ENCODE results near the gene PHLPP1.

The PHLPP1 gene

DNA sequence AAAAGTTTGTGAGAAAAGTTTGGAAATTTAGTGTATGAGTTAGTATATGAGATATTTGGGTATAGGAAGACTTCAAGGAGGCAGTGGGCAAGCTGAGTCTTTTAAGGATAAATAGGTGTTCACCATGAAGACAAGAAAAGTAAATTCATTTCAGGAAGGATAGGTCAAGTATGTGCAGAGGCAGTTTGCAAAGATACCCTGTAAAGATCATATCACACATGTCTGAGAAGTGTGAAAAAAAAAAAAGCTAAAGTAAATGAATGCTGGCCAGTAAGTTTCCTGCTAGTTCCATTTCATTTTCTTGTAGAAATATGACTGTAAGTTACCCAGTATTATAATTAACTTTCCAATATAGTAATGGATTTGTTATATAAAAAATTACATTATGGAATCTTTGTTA is 131.0 kb downstream of the PHLPP1 start:
- no peak overlapping the region for H3K14ac ChIP-seq (ENCODE audit: low read length)
- H3K27me3 ChIP-seq (ENCODE audit: control insufficient read depth in 3 of 3, insufficient read depth in 3 of 3, low read depth in 1 of 3, low read length in 3 of 3) = no peaks in the 10 kb centered on the region
- no peak for DNase-seq (ENCODE audit: low spot score)
- no peak overlapping the region for H4K8ac ChIP-seq (ENCODE audit: low read depth, low read length)
- no peaks in the 10 kb centered on the region for H3K36me3 ChIP-seq (replicated peaks in 1 of 2; ENCODE audit: control insufficient read depth in 2 of 2, insufficient read depth in 2 of 2, low read length in 2 of 2)
- no peak overlapping the region for H3K9ac ChIP-seq (ENCODE audit: low read depth, low read length, poor library complexity)
- H3K4me3 ChIP-seq (ENCODE audit: low read length in 2 of 2) = no peak overlapping the region
- peaks cover 0 to 3% of the 10 kb centered on the region in 2 donors for H3K9me3 ChIP-seq (replicated peaks in 1 of 2; ENCODE audit: control insufficient read depth in 2 of 2, insufficient read depth in 1 of 2, low read depth in 1 of 2, low read length in 2 of 2)
- H3K27ac ChIP-seq (replicated peaks; ENCODE audit: low read length) = no peak overlapping the region
- H3K18ac ChIP-seq (ENCODE audit: low read length) = no peak overlapping the region
- no peak overlapping the region for H2BK120ac ChIP-seq (ENCODE audit: low read depth, low read length)
- H4K91ac ChIP-seq (ENCODE audit: low read depth, low read length, poor library complexity) = no peak overlapping the region
- H2AK5ac ChIP-seq (ENCODE audit: low read depth, low read length) = no peak overlapping the region
- H2BK15ac ChIP-seq (ENCODE audit: low read length) = no peak overlapping the region
- peaks cover 3% of the 10 kb centered on the region for H3K79me1 ChIP-seq (ENCODE audit: low read depth, low read length)
- H3K4me2 ChIP-seq (ENCODE audit: insufficient read depth, low read length, poor library complexity, severe bottlenecking) = no peak overlapping the region
- no peak overlapping the region for H3K23ac ChIP-seq (ENCODE audit: low read depth, low read length, poor library complexity)
- no peak overlapping the region for H2BK12ac ChIP-seq (ENCODE audit: low read length)
- H2BK5ac ChIP-seq (ENCODE audit: low read length) = no peak overlapping the region
- no peaks in the 10 kb centered on the region for H3K4me1 ChIP-seq (ENCODE audit: control insufficient read depth in 2 of 2, insufficient read depth in 1 of 2, low read depth in 1 of 2, low read length in 2 of 2)
- H3K4ac ChIP-seq (ENCODE audit: low read length) = no peak overlapping the region
- no peak overlapping the region for H2AFZ ChIP-seq (ENCODE audit: low read length)

DNA sequence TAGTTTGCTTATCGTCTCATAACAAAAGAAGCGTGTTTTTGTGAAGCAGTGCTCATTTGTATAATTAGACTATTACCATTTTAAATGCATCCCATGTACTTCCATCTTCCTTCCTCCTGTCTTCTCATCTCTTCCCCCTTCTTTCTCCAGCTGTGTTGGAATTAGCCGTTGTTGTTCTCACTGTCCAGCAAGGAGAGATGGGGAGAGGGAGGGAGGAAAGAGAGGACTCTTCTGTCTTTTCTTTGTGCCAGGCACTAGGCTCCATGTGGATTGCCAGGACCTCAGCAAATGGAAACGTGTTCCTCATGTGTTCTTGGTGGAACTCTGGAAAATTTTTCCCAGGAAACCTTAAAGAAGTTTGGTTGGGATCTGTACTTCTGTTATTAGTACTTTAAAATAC is 131.7 kb downstream of the PHLPP1 start:
- H3K9me3 ChIP-seq (replicated peaks in 1 of 2; ENCODE audit: control insufficient read depth in 2 of 2, insufficient read depth in 1 of 2, low read depth in 1 of 2, low read length in 2 of 2) = peaks cover 0 to 3% of the 10 kb centered on the region in 2 donors
- H2BK12ac ChIP-seq (ENCODE audit: low read length) = no peak overlapping the region
- H3K36me3 ChIP-seq (replicated peaks in 1 of 2; ENCODE audit: control insufficient read depth in 2 of 2, insufficient read depth in 2 of 2, low read length in 2 of 2) = no peaks in the 10 kb centered on the region
- H3K4me3 ChIP-seq (ENCODE audit: low read length in 2 of 2) = no peak overlapping the region
- no peaks in the 10 kb centered on the region for H3K27me3 ChIP-seq (ENCODE audit: control insufficient read depth in 3 of 3, insufficient read depth in 3 of 3, low read depth in 1 of 3, low read length in 3 of 3)
- no peak overlapping the region for H3K14ac ChIP-seq (ENCODE audit: low read length)
- no peak overlapping the region for H2BK15ac ChIP-seq (ENCODE audit: low read length)
- H4K91ac ChIP-seq (ENCODE audit: low read depth, low read length, poor library complexity) = no peak overlapping the region
- H3K79me1 ChIP-seq (ENCODE audit: low read depth, low read length) = peaks cover 3% of the 10 kb centered on the region
- no peak overlapping the region for H3K23ac ChIP-seq (ENCODE audit: low read depth, low read length, poor library complexity)
- no peak overlapping the region for H4K8ac ChIP-seq (ENCODE audit: low read depth, low read length)
- no peak overlapping the region for H2BK120ac ChIP-seq (ENCODE audit: low read depth, low read length)
- no peak overlapping the region for H3K4ac ChIP-seq (ENCODE audit: low read length)
- no peak overlapping the region for H2AK5ac ChIP-seq (ENCODE audit: low read depth, low read length)
- H2BK5ac ChIP-seq (ENCODE audit: low read length) = no peak overlapping the region
- no peak overlapping the region for H3K4me2 ChIP-seq (ENCODE audit: insufficient read depth, low read length, poor library complexity, severe bottlenecking)
- H3K9ac ChIP-seq (ENCODE audit: low read depth, low read length, poor library complexity) = no peak overlapping the region
- no peak overlapping the region for H3K27ac ChIP-seq (replicated peaks; ENCODE audit: low read length)
- DNase-seq (ENCODE audit: low spot score) = no peak
- no peak overlapping the region for H2AFZ ChIP-seq (ENCODE audit: low read length)
- H3K18ac ChIP-seq (ENCODE audit: low read length) = no peak overlapping the region
- WGBS, 2 donors (ENCODE audit: extremely low coverage in 2 of 2, insufficient read length in 2 of 2, insufficient replicate concordance in 1 of 2) = no CpG with 5 or more reads among the region's 4 CpGs
- no peaks in the 10 kb centered on the region for H3K4me1 ChIP-seq (ENCODE audit: control insufficient read depth in 2 of 2, insufficient read depth in 1 of 2, low read depth in 1 of 2, low read length in 2 of 2)

DNA sequence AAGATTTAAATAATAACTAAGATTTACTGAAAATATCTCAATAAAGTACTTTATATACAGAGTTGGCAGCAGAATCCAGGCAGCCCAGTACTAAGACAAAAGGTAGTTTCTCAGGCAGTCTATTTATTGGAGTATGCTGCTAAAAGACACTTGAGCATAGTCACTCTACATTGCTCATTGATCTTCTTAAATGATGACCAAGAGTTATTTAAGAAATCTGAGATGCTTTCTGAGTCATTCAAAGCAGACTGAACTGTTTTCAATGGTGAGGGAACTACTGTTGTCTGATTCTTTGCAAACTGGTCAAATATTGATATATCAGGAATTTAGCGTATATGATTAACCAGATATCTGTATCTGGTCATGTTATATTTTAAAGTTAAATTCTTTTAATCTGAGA is 133.6 kb downstream of the PHLPP1 start:
- Histone ChIP-seq H2BK12ac (ENCODE audit: low read length) (no peak overlapping the region), H3K27ac (replicated peaks; ENCODE audit: low read length) (no peak overlapping the region), H3K36me3 (replicated peaks in 1 of 2; ENCODE audit: control insufficient read depth in 2 of 2, insufficient read depth in 2 of 2, low read length in 2 of 2) (no peaks in the 10 kb centered on the region), H3K9me3 (replicated peaks in 1 of 2; ENCODE audit: control insufficient read depth in 2 of 2, insufficient read depth in 1 of 2, low read depth in 1 of 2, low read length in 2 of 2) (no peaks in the 10 kb centered on the region), H3K9ac (ENCODE audit: low read depth, low read length, poor library complexity) (no peak overlapping the region), H2BK5ac (ENCODE audit: low read length) (no peak overlapping the region), H3K23ac (ENCODE audit: low read depth, low read length, poor library complexity) (no peak overlapping the region), H2AFZ (ENCODE audit: low read length) (no peak overlapping the region), H3K4me1 (ENCODE audit: control insufficient read depth in 2 of 2, insufficient read depth in 1 of 2, low read depth in 1 of 2, low read length in 2 of 2) (no peaks in the 10 kb centered on the region), H4K91ac (ENCODE audit: low read depth, low read length, poor library complexity) (no peak overlapping the region), H3K79me1 (ENCODE audit: low read depth, low read length) (peaks cover 3% of the 10 kb centered on the region), H2BK120ac (ENCODE audit: low read depth, low read length) (no peak overlapping the region), H3K27me3 (ENCODE audit: control insufficient read depth in 3 of 3, insufficient read depth in 3 of 3, low read depth in 1 of 3, low read length in 3 of 3) (no peaks in the 10 kb centered on the region), H3K4me3 (ENCODE audit: low read length in 2 of 2) (no peak overlapping the region), H3K4ac (ENCODE audit: low read length) (no peak overlapping the region), H3K14ac (ENCODE audit: low read length) (no peak overlapping the region), H3K4me2 (ENCODE audit: insufficient read depth, low read length, poor library complexity, severe bottlenecking) (no peak overlapping the region), H2BK15ac (ENCODE audit: low read length) (no peak overlapping the region), H3K18ac (ENCODE audit: low read length) (no peak overlapping the region), H2AK5ac (ENCODE audit: low read depth, low read length) (no peak overlapping the region), H4K8ac (ENCODE audit: low read depth, low read length) (no peak overlapping the region)
- no CpG with 5 or more reads among the region's 1 CpG for WGBS, 2 donors (ENCODE audit: extremely low coverage in 2 of 2, insufficient read length in 2 of 2, insufficient replicate concordance in 1 of 2)
- no peak for DNase-seq (ENCODE audit: low spot score)

DNA sequence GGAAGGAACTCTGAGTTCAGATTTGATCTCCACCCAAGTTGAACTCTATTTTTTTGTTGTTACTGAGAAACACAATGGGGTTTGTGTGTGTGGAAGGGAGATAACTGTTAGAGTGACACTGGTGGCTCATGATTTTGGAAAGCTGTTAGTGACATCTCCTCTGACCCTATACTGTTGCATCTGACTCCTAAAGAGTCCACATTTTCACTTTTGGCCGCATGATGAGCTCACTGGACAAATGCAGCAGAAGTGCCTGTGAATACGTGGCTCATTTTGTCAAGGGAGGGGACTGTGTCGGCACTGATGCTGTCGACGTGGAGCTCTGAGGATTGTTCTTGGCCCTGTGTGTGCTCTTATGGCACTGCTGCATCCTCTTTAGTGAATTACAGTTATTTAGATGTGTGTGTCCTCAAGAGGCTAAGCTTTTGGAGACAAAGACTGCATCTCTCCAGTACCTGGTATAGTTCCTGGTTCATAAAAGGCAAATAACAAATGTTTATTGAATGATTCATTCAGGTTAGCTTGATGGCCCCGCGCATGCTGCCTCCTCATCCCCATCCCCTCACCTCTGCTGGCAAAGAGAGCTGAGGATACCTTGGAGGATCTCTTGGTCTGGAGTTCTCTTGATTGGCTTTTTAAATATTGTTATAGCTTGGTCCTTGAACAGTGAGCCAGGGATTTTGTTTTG is 135.4 kb downstream of the PHLPP1 start:
- no CpG with 5 or more reads among the region's 7 CpGs for WGBS, 2 donors (ENCODE audit: extremely low coverage in 2 of 2, insufficient read length in 2 of 2, insufficient replicate concordance in 1 of 2)
- H2BK120ac ChIP-seq (ENCODE audit: low read depth, low read length) = no peak overlapping the region
- DNase-seq (ENCODE audit: low spot score) = no peak

More for the DNA sequence above, 135.4 kb downstream of the PHLPP1 start:
- no peak overlapping the region for H3K14ac ChIP-seq (ENCODE audit: low read length)
- no peak overlapping the region for H3K23ac ChIP-seq (ENCODE audit: low read depth, low read length, poor library complexity)
- no peak overlapping the region for H4K91ac ChIP-seq (ENCODE audit: low read depth, low read length, poor library complexity)
- peaks cover 0 to 5% of the 10 kb centered on the region in 2 donors for H3K36me3 ChIP-seq (replicated peaks in 1 of 2; ENCODE audit: control insufficient read depth in 2 of 2, insufficient read depth in 2 of 2, low read length in 2 of 2)
- H3K9me3 ChIP-seq (replicated peaks in 1 of 2; ENCODE audit: control insufficient read depth in 2 of 2, insufficient read depth in 1 of 2, low read depth in 1 of 2, low read length in 2 of 2) = no peaks in the 10 kb centered on the region
- H2AFZ ChIP-seq (ENCODE audit: low read length) = no peak overlapping the region
- H3K9ac ChIP-seq (ENCODE audit: low read depth, low read length, poor library complexity) = no peak overlapping the region
- no peak overlapping the region for H2AK5ac ChIP-seq (ENCODE audit: low read depth, low read length)
- H3K79me1 ChIP-seq (ENCODE audit: low read depth, low read length) = peaks cover 4% of the 10 kb centered on the region
- no peak overlapping the region for H3K4me3 ChIP-seq (ENCODE audit: low read length in 2 of 2)
- H3K18ac ChIP-seq (ENCODE audit: low read length) = no peak overlapping the region
- peaks cover 0 to 1% of the 10 kb centered on the region in 2 donors for H3K4me1 ChIP-seq (ENCODE audit: control insufficient read depth in 2 of 2, insufficient read depth in 1 of 2, low read depth in 1 of 2, low read length in 2 of 2)
- H3K4ac ChIP-seq (ENCODE audit: low read length) = no peak overlapping the region
- H4K8ac ChIP-seq (ENCODE audit: low read depth, low read length) = no peak overlapping the region
- H2BK15ac ChIP-seq (ENCODE audit: low read length) = no peak overlapping the region
- H2BK5ac ChIP-seq (ENCODE audit: low read length) = no peak overlapping the region
- no peak overlapping the region for H3K27ac ChIP-seq (replicated peaks; ENCODE audit: low read length)
- no peak overlapping the region for H2BK12ac ChIP-seq (ENCODE audit: low read length)
- no peak overlapping the region for H3K4me2 ChIP-seq (ENCODE audit: insufficient read depth, low read length, poor library complexity, severe bottlenecking)
- H3K27me3 ChIP-seq (ENCODE audit: control insufficient read depth in 3 of 3, insufficient read depth in 3 of 3, low read depth in 1 of 3, low read length in 3 of 3) = no peaks in the 10 kb centered on the region

All from neuronal stem cell (in vitro differentiated cells).